GM18861 (cell line): ENCODE data around the gene ATP5ME.
"Not testable (repeated sequence)": the region's sequence is repeated elsewhere in the genome, so short reads cannot be mapped to it uniquely, and the experiment has no call there.

Experiments used
- ATAC-seq: cut with Tn5 transposase; IDR thresholded peaks from one replicate; pipeline ENCODE4 v1.9.1; 2021; ENCODE audit not compliant: unreplicated experiment

ATP5ME gene

DNA sequence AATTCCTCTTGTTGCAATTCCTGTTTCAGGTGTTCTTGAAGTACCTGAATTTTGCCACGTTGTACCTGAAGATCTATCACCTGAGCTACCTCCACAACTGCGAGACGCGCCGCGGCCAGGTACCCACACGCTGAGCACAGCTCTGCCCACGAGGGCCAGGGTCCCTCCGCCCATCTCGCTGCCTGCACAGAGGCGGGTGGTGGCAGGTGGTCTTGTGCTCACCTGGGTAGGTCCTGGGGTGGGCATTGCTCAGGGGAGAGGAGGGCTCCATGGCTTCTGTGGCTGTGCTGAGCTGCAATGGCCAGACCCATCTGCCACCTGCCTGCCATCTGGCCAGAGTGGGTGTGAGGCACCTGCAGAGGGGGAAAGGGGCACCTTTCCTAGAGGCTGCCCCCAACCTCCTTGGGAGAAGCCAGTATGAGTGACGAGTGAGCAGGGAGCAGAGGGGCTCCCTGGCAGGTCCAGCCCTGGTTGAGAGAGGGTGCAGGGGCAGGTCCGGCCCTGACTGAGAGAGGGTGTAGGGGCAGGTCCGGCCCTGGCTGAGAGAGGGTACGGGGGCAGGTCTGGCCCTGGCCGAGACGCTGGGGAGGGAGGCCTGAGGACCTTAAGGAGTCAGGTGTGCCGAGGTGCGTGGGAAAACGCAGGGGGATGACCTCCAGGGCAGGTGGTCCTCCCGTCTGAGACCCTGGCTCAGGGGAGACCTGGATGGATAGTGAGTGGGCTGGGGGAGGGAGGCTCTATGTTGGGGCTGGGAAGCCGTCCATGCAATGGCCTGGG lies 38.0 kb downstream of the ATP5ME start:
- no peak for ATAC-seq

DNA sequence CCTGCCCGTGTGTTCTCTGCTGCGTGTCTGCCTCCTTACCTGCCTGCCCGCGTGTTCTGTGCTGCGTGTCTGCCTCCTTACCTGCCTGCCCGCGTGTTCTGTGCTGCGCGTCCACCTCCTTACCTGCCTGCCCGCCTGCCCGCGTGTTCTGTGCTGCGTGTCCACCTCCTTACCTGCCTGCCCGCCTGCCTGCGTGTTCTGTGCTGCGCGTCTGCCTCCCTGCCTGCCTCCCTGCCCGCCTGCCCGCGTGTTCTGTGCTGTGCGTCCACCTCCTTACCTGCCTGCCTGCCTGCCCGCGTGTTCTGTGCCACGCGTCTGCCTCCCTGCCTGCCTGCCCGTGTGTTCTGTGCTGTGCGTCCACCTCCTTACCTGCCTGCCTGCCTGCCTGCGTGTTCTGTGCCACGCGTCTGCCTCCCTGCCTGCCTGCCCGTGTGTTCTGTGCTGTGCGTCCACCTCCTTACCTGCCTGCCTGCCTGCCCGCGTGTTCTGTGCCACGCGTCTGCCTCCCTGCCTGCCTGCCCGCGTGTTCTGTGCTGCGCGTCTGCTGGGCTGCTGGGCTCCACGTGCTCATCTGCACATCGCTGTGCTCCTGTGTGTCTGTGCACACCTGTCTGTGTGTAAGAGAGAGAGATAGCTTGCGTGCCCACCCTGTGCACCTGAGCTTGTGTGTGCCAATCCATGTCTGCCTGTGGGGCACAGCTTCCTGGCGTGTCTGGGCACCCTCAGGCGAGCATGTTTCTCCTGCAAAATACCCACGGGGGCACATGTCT lies 38.8 kb downstream of the ATP5ME start:
- ATAC-seq = not testable (repeated sequence)

- ATAC-seq = no peak
Measured at GRCh38 chr4:634599-634985, 39.5 kb downstream of the ATP5ME start.

DNA sequence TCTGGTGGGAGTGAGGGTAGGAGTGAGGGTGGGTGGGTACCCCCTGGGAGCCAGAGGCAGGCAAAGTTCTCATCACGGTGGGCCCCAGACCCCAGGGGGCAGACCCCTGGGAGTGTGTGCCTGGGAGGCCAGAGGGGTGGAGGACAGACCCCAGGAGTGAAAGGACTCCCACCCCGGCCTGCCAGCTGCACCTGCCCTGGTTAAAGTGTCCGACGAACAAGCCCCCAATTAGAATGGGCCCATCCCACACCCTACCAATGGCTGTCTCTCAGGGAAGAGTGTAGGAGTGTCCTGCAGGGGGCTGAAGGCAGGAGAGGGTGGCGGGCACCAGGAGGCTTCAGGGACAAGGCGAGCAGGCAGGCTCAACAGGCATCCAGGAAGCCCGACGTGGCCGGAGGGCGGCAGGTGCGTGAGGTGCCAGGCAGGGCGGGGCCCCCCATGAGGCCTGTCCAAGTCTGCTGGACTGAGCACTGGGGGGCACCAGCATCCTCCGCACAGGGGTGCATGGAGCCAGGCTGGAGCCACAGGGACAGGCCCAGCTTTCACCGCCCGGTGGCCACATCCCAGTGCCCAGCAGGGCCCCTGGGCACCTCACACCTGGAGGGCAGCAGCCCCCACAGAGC lies 40.0 kb downstream of the ATP5ME start:
- no peak for ATAC-seq

DNA sequence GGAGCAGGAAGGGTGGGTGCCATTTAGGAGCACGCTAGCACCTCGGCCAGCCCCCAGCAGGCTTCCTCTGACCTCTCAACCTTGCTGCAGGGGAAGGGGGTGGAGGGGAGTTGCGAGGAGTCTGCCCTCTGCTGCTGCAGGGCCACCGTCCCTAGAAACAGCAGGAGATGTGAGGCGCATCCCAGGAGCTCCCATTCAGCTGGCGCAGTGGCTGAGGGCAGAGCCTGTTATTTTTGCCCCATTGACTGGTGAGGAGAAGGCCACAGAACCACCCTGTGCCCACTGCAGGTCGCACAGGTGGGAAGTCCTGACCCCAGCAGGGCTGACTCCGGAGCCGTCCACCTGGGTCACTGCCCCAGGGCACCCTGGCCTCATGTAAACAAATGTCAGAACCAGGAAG lies 40.7 kb downstream of the ATP5ME start:
- ATAC-seq = no peak

DNA sequence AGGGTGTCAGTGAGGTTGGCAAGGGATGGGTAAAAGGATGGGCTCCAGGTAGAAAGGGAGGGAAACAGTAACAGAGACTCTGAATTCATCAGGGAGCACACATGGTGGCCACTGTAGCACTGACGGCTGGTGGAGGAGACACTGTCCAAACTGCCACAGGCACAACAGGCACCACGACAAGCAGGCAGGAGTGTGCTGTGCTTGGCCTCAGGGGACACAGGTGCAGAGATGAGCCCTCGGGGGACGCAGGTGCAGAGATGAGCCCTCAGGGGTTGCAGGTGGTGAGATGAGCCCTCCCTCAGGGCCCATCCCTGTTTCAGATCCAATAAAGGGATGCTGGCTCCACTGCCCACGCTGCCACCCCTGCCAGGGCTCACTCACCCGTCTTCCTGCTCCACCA lies 41.1 kb downstream of the ATP5ME start:
- ATAC-seq = no peak

- no peak for ATAC-seq
Measured at GRCh38 chr4:632196-632790, 41.8 kb downstream of the ATP5ME start.

DNA sequence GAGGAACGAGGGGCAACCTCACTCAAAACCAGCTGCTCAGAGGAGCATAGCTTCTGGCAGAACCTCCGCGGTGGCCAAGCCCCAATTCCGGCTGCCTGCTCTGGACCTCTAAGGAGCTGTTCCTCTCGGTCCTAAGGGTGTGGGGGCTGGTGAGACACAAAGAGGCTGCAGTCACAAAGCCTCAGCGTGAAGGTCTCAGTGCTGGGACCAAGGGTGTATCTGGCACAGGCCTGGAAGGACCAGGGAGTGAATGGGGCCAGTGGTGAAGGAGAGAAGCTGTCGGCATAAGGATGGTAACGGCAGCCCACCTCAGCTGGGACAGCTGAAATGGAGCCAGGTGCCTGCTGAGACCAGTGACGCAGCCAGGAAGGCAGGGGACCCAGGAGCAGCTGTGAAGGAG lies 43.4 kb downstream of the ATP5ME start:
- ATAC-seq = no peak

- no peak for ATAC-seq
Measured at GRCh38 chr4:629915-630641, 44.0 kb downstream of the ATP5ME start.

GRCh38 chr4:629636-629914 lies 44.5 kb downstream of the ATP5ME start:
- ATAC-seq = no peak

DNA sequence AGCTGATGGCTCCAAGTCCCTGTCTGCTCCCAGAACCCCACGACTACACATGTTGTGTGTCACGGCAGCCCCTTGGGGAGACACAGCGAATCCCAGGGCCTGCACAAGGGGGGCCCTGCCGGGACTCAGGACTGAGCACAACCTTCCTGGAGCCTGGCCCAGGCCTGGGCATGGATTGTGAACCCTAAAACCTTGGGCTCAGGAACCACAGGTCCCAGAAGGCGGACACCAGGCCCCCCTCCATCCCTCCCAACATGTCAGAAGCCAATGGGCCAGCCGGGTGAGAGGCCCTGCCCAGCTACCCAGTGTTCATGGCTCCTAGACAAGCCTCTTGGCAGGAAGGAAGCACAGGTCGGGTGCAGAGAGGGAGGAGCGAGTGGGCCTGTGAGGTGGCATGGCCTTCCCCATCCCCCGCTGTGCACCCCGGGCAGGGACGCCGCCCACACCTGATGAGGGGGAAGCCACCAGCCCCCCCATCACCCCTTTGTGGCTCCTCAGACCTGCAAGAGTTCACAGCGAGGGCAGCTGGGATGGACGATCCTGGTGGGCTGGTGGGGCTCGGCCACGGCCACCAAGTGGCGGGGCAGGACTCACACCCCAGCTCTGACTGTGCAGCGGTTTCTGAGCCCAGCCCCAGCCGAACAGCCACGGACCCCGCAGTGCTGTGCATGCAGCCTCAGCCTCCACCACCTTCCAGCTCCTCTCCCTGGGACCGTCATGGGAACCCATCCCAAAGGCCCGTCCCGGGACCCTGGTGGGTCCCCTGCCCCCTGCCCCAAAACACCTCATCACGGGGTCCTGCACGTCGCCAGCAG lies 45.0 kb downstream of the ATP5ME start:
- no peak for ATAC-seq

DNA sequence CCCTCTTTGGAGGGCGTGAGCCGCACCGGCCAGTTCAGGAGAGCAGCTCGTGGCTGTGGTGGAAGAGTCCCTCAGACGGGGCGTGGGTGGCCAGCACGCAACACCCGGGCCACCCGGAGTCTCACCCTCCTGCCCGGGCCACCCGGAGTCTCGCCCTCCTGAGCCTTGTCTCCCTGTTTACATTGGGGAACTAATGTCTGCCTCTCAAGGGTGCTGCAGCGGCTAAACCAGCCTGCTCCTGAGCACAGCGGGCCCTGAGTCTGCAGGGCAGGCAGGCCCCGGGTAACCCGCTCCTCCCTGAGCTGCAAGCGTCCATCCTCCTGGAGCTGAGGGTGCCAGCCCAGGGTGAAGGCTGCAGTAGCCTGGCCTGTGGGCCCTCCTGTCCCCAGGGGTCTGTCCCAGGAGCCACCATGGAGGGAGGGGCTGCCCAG lies 45.8 kb downstream of the ATP5ME start:
- no peak for ATAC-seq

DNA sequence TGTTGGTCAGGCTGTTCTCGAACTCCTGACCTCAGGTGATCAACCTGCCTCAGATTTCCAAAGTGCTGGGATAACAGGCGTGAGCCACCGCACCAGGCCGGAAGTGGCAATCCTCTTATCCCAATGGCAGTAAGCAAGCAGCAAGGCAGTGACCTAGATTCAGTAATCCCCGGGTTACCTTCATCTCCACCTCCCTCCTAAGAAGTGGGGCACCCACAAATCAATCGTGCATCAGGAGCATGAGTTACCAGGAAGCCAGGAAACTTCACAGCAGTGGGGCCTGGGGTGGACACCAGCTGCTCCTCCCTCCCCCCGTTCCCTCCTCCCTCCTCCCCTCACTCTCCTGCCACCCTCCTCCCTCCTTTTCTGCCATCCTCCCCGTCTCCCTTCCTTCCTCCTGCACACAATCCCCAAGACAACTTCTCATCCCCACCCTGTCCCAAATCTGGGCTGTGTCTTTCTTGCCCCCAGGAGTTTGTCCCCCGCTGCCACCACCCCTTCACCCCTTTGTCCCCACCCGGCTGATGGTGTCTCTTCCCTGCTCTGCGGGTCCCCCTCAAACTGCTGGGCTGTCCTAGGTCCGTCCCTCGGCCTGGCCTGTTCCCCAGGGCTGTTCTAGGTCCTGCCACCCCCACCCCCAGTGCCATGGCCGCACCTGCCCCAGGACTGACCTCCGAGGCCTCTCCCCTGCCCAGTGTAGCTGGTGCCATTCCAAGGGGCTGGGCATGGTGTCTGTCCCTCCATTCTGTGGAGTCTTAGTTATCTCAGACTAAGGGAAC lies 46.5 kb downstream of the ATP5ME start:
- ATAC-seq = no peak

DNA sequence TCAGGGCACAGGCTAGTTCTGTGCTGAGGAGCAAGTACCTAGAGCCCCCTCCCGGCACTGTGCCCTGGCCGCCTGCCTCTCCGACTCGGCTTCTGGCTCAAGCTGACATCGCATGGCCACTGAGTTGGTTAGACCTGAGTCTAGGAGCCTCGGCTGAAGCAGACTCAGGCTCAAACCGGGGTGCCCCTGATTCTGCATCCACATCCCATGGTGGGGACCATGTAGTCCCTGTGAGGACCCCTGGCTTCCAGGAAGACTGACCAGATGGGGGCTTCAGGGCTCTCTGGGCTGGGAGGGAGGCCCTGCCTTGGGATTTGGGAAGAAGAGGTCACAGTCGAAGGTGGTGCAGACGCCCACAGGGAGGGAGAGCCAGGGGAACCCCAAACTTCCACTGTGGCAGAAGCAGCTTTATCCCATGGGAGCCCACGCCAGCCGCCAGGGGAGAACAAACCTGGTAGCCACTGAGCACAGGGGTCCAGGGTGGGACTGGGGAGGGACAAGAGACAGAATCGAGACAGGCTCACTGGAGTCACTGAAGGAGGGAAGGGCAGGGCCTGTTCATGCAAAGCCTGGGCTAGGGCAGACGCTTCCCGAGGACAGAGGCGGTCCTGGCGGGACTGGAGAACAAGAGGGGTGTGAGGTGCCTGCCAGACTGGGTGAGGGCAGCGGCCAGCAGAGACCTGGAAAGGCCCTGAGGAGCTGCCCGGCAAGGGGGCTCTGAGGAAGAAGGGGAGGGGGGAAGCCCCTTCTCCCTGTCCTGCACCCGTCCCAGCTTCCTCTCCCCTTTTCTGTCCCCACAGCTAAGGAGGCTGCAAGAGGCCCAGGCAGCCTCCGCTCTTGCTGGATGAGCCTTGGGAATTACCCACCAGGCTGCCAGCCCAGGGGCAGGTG lies 47.6 kb downstream of the ATP5ME start:
- no peak for ATAC-seq

GRCh38 chr4:625631-626161 lies 48.4 kb downstream of the ATP5ME start:
- no peak for ATAC-seq

GRCh38 chr4:624705-625590 lies 49.1 kb downstream of the ATP5ME start, which contains the start of gene PDE6B:
Gene PDE6B (plus strand): TSS chr4:625573. CDS start chr4:625627, 54 bp downstream.
- ATAC-seq = no peak

DNA sequence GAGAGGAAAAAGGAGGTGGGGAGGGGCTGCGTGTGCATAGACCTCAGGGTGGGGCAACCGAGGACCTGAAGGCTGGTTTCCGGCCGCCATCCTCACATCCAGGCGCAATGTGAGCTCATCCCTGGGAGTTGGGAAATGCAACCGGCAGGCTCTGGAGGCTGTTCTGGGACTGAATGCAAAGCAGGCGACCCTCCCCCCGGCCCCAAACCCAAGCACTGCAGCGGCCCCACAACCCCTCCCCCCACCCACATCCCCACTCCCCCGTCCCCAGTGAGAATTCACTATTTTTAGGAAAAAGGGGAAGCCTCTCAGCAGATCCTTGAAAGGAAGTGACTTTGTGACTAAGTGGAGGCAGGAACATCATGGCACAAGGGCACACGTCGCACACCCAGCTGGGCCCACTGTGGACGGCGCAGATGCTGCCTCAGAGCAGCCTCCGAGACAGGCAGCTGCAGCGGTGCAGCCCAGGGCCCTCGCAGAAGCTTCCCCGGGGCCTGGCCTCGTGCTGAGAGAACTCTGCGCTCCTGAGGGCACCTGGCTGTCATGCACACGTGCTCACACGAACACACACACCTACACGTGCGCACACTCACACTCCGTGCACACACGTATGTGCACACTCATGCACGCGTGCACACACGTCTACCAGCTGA lies 50.0 kb downstream of the ATP5ME start:
- no peak for ATAC-seq
